ENCODE results near the gene MAP3K20. TPM values are rescaled to one million over a fixed set of nuclear protein-coding genes. Genes with fewer than 3 reads are reported as not detected.
"Not testable (repeated sequence)": the region's sequence is repeated elsewhere in the genome, so short reads cannot be mapped to it uniquely, and the experiment has no call there.

MAP3K20 gene
- total RNA-seq, 1 donor from 2014 or later: 466 TPM

- intact Hi-C loops (cut with micrococcal nuclease): no loop called here
- H3K4me1 ChIP-seq: no peaks in the 10 kb centered on the region
- no peak overlapping the region for H3K27ac ChIP-seq (replicated peaks)
- H3K4me3 ChIP-seq: no peak overlapping the region
- H3K27me3 ChIP-seq (ENCODE audit: low read depth): no peaks in the 10 kb centered on the region
- H3K36me3 ChIP-seq: no peaks in the 10 kb centered on the region
- peaks cover 7% of the 10 kb centered on the region for H3K9me3 ChIP-seq (replicated peaks)
- no peak for DNase-seq
- TF ChIP-seq CTCF (IDR thresholded peaks at IDR 0.05; ENCODE audit: borderline replicate concordance): no peak
Observed at GRCh38 chr2:173291412-173291811, 215.8 kb downstream of the MAP3K20 start.

- Histone ChIP-seq H3K4me3 (no peak overlapping the region), H3K36me3 (no peaks in the 10 kb centered on the region), H3K27ac (replicated peaks) (no peak overlapping the region), H3K4me1 (no peaks in the 10 kb centered on the region), H3K27me3 (ENCODE audit: low read depth) (no peaks in the 10 kb centered on the region), H3K9me3 (replicated peaks) (peaks cover 52% of the 10 kb centered on the region)
- intact Hi-C loops (cut with micrococcal nuclease): no loop called here
- no peak for TF ChIP-seq CTCF (IDR thresholded peaks at IDR 0.05; ENCODE audit: borderline replicate concordance)
- no peak for DNase-seq
Observed at GRCh38 chr2:173296235-173296634, 220.6 kb downstream of the MAP3K20 start.

DNA sequence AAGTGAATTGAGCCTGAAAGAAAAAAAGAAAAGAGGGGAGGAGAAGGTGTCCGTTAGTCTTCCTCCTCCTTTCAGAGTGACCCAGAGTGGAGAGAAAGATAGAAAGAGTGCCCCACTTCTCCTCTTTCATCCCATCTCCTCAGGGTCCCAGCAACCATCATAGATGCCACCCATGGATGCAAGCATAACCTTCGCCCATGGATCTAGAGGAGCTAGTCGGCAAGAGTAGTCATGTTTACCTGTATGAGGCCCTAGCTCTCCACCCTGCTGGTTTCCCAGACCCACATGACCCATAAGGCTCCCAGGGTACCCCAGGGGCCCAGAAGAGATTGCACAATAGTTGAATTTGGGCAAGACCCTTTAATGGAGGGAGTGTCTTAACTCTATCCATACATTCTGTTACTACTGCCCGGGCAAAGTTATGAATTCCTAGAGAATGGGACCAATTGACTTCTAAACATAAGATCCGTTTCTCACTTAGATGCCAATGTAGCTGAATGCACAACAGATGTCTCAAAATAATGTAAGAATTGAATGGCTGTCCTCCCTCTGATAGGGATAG is 223.0 kb downstream of the MAP3K20 start:
- Histone ChIP-seq H3K27me3 (ENCODE audit: low read depth) (no peaks in the 10 kb centered on the region), H3K9me3 (replicated peaks) (peaks cover 52% of the 10 kb centered on the region), H3K27ac (replicated peaks) (no peak overlapping the region), H3K4me3 (no peak overlapping the region), H3K4me1 (no peaks in the 10 kb centered on the region), H3K36me3 (no peaks in the 10 kb centered on the region)
- TF ChIP-seq CTCF (IDR thresholded peaks at IDR 0.05; ENCODE audit: borderline replicate concordance): no peak
- no peak for DNase-seq
- intact Hi-C loops (cut with micrococcal nuclease): no loop called here

DNA sequence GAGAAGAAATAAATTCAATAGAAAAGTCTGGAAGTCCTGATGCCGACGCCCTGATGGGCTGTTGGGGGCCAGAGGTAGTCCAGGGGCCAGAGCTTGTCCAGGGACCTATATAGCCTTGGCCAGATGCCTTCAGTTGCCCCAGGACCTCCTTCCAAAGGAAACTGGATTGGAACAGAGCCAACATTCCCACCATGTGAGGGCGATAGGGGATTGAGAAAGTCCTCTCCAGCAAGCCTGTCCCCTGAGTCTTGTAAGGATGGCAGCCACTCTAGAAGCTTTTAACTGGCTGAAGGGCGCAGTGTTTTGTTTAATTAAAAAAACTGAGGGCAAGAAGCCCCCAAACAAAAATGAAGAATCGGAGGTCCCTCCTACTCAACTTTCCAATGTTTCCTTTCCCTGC is 224.1 kb downstream of the MAP3K20 start:
- Histone ChIP-seq H3K9me3 (replicated peaks) (peaks cover 45% of the 10 kb centered on the region), H3K36me3 (no peaks in the 10 kb centered on the region), H3K27me3 (ENCODE audit: low read depth) (no peaks in the 10 kb centered on the region), H3K4me1 (no peaks in the 10 kb centered on the region), H3K27ac (replicated peaks) (no peak overlapping the region), H3K4me3 (no peak overlapping the region)
- no peak for DNase-seq
- no peak for TF ChIP-seq CTCF (IDR thresholded peaks at IDR 0.05; ENCODE audit: borderline replicate concordance)
- intact Hi-C loops (cut with micrococcal nuclease): no loop called here

DNA sequence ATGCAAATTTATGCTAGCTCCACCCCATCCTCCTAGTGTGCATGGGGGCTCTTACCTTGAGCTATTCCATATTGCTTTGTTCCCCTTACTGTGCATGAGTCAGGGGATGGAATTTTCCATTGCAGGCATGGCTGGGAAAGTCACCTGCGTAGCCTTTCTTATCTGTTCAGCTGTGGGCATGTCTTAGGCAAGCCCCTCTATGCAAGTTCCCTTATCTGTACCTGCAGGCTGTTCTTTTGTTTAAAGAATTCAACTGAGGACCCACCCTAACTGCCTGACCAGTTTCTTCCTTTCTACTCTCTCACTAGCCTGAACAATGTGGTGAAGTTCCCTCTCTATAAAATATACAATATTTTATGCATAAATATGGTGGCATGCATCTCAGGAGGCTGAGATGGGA is 224.8 kb downstream of the MAP3K20 start:
- H3K4me1 ChIP-seq: no peaks in the 10 kb centered on the region
- intact Hi-C loops (cut with micrococcal nuclease): no loop called here

DNA sequence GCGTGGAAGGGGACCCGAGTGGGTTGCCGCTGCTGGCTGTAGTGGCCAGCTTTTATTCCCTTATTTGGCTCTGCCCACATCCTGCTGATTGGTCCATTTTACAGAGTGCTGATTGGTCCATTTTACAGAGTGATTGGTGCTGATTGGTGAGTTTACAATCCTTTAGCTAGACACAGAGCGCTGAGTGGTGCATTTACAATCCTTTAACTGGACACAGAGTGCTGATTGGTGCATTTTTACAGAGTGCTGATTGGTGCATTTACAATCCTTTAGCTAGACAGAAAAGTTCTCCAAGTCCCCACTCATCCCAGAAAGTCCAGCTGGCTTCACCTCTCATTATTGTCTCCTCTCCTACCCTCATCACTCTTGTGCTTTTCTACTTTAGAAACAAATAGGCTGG is 225.9 kb downstream of the MAP3K20 start:
- H3K27me3 ChIP-seq (ENCODE audit: low read depth); DNase-seq; intact Hi-C loops (cut with micrococcal nuclease): not testable (repeated sequence)

More for the DNA sequence above, 224.8 kb downstream of the MAP3K20 start:
- TF ChIP-seq CTCF (IDR thresholded peaks at IDR 0.05; ENCODE audit: borderline replicate concordance): no peak
- DNase-seq: no peak
- no peak overlapping the region for H3K27ac ChIP-seq (replicated peaks)
- H3K9me3 ChIP-seq (replicated peaks): peaks cover 45% of the 10 kb centered on the region
- no peaks in the 10 kb centered on the region for H3K36me3 ChIP-seq
- no peaks in the 10 kb centered on the region for H3K27me3 ChIP-seq (ENCODE audit: low read depth)
- no peak overlapping the region for H3K4me3 ChIP-seq

More for the DNA sequence above, 225.9 kb downstream of the MAP3K20 start:
- not testable (repeated sequence) for H3K27ac ChIP-seq (replicated peaks); H3K4me1 ChIP-seq; H3K36me3 ChIP-seq; H3K4me3 ChIP-seq
- peaks cover 44% of the 10 kb centered on the region for H3K9me3 ChIP-seq (replicated peaks)
